ENCODE data around the gene SLC25A20. TPM values are rescaled to one million over a fixed set of nuclear protein-coding genes. Genes with fewer than 3 reads are reported as not detected.
A peak's percentile ranks its signal among the peaks of the same experiment; 100 is the strongest.

Gene SLC25A20
- total RNA-seq, 2 experiments from 2014 or later = 14.8 to 16.8 TPM

GRCh38 chr3:48848816-48849515, 49.7 kb downstream of the SLC25A20 start:
- TF ChIP-seq CTCF (IDR thresholded peaks at IDR 0.05) = no peak
- Mint-ChIP-seq H3K4me1 (ENCODE audit: low read depth) (peaks cover 24% of the 10 kb centered on the region), H3K4me3 (no peak overlapping the region), H3K27me3 (no peaks in the 10 kb centered on the region), H3K9me3 (no peaks in the 10 kb centered on the region), H3K27ac (peak overlapping the region; percentile 93), H3K36me3 (ENCODE audit: low read depth) (peaks cover 10% of the 10 kb centered on the region)
- ChIA-PET CTCF (no interaction called here), POLR2A (interaction anchor here (1.3 kb wide), 1 partner anchor 71 kb away, joined by 4 read pairs; no protein-coding TSS in a partner anchor)
- DNase-seq (no peak), ATAC-seq (no peak)
- intact Hi-C loops (cut with micrococcal nuclease) = no loop called here

DNA sequence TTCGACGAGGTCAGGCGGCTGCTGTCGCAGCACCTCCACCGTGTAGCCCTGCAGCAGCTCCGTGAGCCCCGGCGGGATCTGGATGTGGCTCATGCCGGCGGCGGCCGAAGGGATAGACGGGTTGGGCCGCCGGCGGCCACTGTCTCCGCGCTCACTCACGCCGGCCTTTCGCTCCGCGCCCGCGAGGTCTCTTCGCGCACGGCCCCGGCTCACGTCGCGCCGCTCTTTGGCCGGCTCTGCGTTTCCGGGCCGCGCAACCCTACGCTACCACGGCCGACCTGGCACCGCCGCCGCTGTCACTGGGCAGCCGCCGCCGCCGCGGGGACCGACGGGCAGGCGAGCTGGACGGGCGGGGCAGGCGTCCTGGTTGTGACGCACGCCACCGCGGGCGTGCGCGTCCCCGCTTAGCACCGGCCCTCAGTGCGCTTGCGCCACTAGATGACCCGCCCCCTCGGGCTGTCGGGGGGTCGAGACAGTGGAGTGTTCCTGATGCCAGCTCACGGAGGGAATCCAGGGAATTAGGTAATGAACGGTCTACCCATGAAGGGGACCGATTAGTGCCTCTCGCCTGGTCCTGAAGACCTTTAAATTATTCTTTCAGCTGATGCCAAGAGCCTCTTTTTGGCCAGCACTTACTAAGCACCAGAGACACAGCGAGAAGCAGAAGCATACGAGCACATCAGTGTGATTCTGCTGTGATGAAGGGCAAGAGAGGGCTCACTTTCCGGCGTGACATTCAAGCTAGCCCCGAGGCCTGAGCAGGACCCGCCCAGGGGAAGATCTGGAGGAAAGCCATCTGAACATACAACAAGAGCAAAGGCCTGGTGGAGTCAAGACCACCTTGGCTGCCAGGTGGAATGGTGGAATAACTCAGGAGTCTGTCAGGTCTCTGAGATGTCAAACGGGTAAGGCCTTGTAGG, 50.9 kb downstream of the SLC25A20 start, which contains the start of gene PRKAR2A:
Gene PRKAR2A, minus strand, starts transcription at position 371 of the 920 bp plus-strand sequence. Its CDS starts 278 bp downstream, at position 93.
- Mint-ChIP-seq H3K4me3 (peak within 1 kb of the TSS; percentile 81), H3K9me3 (no peaks in the 10 kb centered on the region), H3K27ac (peak within 1 kb of the TSS; percentile 93), H3K27me3 (no peaks in the 10 kb centered on the region), H3K4me1 (ENCODE audit: low read depth) (peaks cover 24% of the 10 kb centered on the region), H3K36me3 (ENCODE audit: low read depth) (peaks cover 8% of the 10 kb centered on the region)
- CTCF ChIA-PET = interaction anchor here (0.7 to 1.8 kb wide), 4 partner anchors 41 to 108 kb away, joined by 4 to 5 read pairs (median 4); partner anchors contain the start of gene SLC25A20
- POLR2A ChIA-PET = interaction anchor here (0.7 to 2.6 kb wide), 9 partner anchors 9 to 246 kb away, joined by 3 to 13 read pairs (median 4); partner anchors contain the start of gene QRICH1
- no peak for TF ChIP-seq CTCF (IDR thresholded peaks at IDR 0.05)
- intact Hi-C loops (cut with micrococcal nuclease) = no loop called here
- DNase-seq (peak; percentile 84), ATAC-seq (peak; percentile 92)

DNA sequence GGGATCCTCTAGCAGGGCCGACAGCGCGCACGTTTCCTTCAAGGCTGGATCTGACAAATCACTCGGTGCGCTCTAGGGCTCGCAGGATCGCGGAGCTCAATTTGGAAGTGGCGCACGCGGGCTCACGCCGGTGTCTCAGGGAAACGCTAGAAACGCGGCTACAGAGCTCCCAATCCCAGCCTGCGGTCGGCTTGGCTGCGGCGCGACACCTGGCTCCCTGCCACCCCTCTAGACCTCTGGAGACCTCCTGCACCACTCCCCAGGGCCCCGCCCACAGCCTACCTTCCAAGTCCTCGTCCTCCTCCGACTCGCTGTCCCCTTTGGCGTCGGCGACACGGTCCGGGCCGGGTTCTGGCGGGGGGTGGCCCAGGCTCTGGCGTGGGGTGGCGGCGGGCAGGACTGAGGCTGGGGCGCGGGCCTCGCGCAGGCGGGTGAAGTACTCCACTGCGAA, 51.6 kb downstream of the SLC25A20 start:
- H3K27me3 Mint-ChIP-seq = no peaks in the 10 kb centered on the region
- CTCF ChIA-PET = interaction anchor here (1.5 to 1.8 kb wide), 2 partner anchors 40 to 107 kb away, joined by 4 to 5 read pairs; no protein-coding TSS in a partner anchor
- POLR2A ChIA-PET = interaction anchor here (1.0 to 2.6 kb wide), 7 partner anchors 10 to 247 kb away, joined by 3 to 13 read pairs (median 4); partner anchors contain the start of gene QRICH1
- ATAC-seq (peak; percentile 48), DNase-seq (peak; percentile 73)
- intact Hi-C loops (cut with micrococcal nuclease) = no loop called here
- H3K4me1 Mint-ChIP-seq (ENCODE audit: low read depth) = peaks cover 24% of the 10 kb centered on the region
- H3K27ac Mint-ChIP-seq = peak overlapping the region; percentile 78
- H3K9me3 Mint-ChIP-seq = no peaks in the 10 kb centered on the region
- H3K4me3 Mint-ChIP-seq = peak overlapping the region; percentile 81
- H3K36me3 Mint-ChIP-seq (ENCODE audit: low read depth) = peaks cover 8% of the 10 kb centered on the region
- TF ChIP-seq CTCF (IDR thresholded peaks at IDR 0.05) = no peak

DNA sequence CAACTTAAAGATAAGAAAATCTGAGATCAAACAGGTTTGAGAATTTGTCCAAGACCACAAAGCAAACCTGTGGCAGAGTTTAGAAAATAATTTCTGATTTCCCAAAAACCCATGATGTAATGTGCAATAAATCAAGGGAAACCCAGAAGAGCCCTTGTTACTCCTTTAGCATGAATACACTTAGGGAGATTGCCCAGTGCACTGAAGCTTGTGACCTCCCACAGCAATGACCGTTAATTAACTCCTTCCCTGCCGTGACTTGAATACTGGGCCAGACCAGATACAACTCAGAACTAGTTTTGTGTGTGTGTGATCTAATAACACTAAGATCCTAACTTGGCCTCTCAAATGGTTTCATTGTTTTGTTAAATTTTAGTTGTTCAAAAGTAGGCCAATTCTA, 53.5 kb downstream of the SLC25A20 start:
- ATAC-seq (no peak), DNase-seq (no peak)
- ChIA-PET POLR2A (interaction anchor here (0.7 kb wide), 1 partner anchor 130 kb away, joined by 3 read pairs; no protein-coding TSS in a partner anchor), CTCF (no interaction called here)
- H3K4me1 Mint-ChIP-seq (ENCODE audit: low read depth) = peaks cover 24% of the 10 kb centered on the region
- H3K27ac Mint-ChIP-seq = peak overlapping the region; percentile 10
- H3K36me3 Mint-ChIP-seq (ENCODE audit: low read depth) = peaks cover 8% of the 10 kb centered on the region
- H3K27me3 Mint-ChIP-seq = no peaks in the 10 kb centered on the region
- no peaks in the 10 kb centered on the region for H3K9me3 Mint-ChIP-seq
- intact Hi-C loops (cut with micrococcal nuclease) = no loop called here
- peak overlapping the region; percentile 28 for H3K4me3 Mint-ChIP-seq
- no peak for TF ChIP-seq CTCF (IDR thresholded peaks at IDR 0.05)
